Measurements from ENCODE around the gene UBL4B.
A peak's percentile ranks its signal among the peaks of the same experiment; 100 is the strongest.

The UBL4B gene

DNA sequence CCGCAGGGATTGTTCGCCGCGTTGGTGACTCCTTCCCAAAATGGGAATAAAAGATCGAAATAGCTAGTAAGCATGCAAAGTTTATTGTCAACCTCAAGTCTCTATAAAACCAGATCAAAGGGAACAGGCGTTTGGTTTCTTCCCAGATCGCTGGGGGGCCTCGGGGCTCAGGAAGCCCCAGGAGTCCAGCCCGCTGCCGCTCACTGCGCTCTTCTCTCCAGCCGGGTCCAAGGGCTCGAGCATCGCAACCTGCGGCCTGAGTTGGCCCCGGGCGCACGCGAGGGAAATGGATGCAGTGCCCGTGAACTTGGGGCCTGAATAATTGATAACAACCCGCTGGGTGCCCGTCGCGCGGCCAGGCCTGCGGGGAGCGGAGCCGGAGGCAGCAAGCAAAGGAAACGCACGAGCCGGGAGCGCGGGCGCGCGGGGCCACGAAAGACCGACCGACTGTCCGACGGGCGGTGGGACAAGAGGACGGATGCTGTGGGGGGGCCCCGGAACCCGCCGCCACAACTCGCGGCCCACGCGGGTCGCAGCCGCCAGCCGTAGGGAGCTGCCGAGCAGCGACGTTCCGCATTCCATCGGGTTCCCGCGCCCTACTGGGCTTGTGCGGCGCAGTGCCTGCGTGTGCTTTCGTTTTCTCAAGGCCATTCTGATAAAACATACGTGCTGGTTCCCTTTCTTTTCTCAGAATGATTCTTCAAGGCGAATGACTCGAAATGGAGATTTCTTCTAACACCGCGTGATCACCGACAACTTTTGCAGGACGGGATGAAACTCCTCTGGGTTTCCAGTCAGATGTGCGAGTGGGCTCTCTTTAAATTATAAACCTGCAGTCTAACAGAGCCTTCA is 27.8 kb upstream of the UBL4B start:
- peak; percentile 72 for DNase-seq (ENCODE audit: low spot score)

DNA sequence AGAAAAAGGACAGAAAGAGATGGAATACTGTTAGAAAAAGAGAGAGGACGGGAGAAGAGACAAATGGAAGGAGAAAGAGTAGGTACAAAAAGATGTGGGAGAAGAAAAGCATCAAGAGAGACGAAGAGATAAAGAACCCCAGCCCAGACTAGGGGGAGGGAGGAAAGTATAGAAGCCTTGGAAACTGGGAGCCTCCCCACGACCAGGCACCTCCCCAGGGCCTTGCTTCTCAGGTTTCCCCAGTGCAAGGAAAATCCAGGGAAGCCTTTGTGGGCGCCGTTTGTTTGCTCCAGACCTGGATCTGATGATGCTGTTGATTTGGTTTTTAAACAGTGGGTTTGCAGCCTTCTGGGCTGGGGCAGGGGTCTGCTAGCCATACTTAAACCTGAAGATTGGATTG is 26.6 kb upstream of the UBL4B start:
- no peak for DNase-seq (ENCODE audit: low spot score)

DNA sequence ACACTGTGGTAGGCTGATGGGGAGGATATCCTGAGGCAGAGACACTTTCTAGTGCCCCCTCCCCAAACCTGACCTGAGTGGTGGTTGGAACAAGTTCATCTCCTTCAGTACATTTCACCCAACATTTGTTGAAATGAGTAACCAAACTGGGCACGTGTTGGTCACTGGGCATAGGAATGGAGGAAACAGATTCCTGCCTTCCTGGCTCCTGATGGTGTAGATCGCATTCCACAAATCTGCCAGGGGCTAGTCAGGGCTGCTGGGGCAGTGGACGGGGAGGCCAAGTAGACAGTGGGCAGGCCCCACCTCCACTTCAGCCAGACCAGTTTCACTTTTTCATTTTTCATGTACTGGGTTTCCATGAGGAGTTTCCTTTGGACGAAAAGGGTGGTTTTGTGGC is 25.3 kb upstream of the UBL4B start:
- DNase-seq (ENCODE audit: low spot score) = no peak

DNA sequence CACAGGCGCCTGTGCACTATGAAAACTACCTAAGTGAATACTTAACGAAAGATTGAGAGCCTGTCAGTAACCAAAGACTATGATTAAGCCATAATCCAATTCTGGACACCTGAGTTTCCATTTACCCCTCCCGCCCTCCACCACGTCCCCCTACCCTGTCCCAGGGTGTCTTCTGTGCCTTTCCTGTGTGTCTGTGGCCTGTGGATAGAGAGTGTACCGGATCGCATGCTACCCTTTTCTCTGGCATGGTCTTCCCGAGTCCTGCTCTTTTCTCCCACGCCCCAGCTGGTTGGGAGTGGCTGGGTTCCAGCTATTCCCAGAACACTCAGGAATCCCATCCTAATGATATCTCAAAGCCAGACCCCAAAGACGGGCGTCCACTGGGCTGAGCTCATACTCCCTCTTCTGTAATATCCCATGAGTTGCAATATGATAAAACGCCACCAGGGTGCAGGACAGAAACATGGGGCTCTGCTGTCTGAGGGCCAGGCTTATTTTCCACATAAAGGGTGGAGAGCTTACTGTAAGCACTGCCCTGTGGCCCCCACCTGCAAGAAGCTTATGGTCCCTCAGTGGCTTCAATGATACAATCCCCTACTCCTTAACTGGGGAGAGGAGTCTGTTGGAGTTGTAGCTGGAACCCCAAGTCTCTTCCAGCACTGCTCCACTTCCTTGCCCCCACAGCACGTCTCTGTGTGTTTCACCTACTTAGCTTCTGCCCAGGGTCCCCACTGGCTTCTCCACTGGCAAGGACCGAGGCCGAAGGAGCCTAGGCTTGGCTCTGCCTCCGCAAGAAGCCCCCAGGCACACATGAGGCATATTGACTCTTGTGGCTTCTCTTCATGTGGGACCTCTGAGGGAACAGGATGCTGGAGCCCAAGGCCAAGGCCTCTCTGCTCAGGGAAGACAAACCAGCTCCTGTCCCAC is 24.2 kb upstream of the UBL4B start:
- peak; percentile 87 for DNase-seq (ENCODE audit: low spot score)

DNA sequence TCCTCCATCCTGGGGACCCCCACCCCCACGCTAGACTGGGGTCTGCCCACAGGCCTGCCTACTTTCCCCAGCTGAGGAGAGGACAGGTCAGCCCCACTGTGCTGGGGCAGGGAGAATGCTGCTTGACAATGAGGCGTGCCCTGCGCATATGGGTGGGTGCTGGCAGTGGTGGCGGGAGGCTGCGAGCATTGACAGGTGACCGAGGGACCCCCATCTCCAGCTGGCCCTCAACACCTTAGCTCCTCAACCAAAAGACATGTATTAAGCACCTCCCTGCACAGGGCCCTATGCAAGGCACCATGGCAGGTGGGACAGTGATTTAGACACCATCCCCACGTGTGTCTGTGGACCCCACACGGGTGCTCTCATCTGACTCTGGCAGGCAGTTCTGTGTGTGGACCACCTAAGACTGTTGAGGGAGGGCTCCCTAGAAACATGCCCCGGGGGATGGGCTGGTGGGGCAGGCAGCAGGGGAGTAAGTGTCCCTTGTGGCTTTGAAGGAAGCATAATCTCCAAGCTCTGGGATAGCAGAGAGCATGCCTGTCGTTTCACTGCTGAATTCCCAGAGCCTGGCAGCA is 23.4 kb upstream of the UBL4B start:
- DNase-seq (ENCODE audit: low spot score) = no peak

DNA sequence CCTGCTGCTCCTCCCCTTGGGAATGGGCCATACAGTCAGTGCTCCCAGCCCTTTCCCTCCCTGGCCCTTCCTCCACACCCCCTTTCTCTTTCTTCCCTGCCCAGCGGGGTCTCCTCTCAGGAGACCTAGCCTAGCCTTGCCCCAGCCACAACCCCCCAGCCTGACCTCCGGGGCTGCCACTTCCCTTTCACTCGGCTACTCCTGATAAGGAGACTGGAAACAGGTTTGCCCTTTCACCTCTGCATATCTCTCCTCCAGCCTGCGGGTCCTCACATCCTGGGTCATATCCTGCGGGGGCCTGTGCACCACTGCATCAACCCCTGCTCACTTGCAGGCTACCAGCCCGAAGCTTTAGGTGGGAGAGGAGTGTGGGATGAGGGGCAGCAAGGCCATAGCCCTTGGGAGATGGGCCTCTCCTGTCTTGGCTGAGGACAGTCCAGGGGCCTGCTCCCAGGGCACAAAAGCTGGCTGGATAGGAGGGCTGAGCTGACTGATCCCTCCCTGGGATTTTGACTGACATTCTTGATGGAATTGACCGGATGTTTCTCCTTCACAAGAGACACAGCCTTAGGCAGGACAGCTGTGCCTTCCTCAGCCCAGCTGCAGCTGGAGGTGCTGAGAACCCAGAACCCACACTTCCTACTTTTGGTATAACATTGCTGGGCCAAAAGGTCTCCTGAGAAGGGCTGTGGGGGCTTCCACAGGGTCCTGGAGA is 22.5 kb upstream of the UBL4B start:
- DNase-seq (ENCODE audit: low spot score) = no peak

DNA sequence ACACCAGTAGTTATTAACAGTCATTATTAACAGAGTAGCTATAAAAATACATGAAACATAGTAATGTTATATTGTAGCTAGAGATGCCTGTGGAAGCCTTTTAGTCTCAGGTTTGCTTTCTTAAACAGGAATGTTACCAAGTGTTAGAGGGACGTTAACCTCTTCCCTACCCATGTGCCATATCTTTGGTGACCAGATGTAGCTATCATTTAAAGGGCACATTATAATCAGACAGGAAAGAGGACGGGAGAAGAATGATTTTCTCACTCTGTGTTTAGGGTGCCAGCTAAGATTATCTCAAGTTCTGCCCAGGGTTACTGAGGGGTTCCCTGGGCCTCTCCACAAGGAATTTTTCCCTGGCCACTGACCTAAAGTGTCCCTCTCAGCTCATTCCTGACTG is 20.9 kb upstream of the UBL4B start:
- DNase-seq (ENCODE audit: low spot score) = no peak

DNA sequence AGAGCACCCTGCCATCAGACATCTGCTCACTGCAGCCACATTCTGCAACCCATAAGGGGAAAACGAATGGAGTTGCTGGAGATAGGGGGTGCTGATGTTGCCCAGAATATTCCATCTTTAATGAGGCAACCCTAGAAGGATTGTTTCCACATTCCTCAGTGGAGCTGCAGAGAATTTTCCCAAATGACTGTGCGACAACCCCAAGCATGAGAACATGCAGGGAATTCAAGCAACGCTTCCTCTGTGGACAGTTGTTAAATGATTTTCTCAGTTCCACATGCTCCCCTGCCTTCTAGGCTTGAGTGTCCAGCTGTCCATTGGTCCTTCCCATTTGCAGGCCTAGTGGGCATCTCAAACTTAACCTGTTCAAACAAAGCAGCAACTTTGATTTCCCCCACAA is 20.5 kb upstream of the UBL4B start:
- DNase-seq (ENCODE audit: low spot score) = no peak

DNA sequence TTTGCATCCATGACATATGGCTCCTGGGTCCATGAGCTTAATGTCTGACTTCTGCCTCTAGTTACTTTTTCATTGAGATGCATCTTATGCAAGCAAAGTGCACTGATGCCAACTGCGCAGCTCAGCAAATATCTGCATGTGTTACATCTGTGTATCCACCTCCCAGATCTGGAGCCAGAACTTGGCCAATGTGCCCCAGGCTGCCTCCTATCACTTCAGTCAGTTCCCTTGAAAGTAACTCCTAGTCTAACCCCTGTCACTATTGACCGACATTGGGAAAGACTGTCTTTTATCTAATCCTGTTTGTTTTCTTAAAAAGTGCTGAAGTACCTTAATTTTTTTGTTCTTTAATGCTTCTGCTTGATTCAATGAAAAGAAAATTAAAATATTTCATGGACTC is 19.3 kb upstream of the UBL4B start:
- DNase-seq (ENCODE audit: low spot score) = no peak

DNA sequence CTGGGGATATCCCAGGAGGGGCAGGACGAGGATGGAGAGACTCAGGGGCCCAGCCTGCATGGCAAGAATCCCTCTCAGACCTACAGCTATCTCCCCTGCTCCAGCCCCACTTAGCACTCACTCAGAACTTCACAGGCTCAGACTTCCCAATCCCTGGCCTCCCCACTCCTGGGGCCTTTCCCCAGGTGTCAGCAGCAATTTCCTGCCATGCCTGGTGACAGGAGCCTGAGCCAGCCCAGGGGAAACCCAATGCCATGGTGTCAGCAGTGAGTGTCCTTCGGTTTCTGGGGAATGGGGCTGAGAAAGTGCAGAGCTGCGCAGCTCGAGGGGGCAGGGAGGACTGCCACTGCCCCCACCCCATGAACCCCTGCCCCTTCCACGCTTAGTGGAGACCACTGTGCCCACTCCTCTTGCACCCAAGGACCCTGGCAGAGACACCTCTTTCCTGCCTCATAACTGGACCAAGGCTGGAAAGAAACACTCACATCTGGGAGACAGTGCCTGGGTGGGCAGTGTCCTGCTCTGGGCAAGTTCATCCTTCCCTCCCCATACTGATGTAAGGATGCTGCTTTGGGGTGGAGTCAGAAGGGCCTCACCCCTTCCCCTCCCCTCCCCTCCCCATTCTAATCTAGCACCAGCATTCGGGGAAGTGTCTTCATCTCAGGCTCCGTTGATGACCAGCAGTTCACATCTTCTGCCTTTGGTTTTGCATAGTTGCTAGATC is 17.1 kb upstream of the UBL4B start:
- no peak for DNase-seq (ENCODE audit: low spot score)

DNA sequence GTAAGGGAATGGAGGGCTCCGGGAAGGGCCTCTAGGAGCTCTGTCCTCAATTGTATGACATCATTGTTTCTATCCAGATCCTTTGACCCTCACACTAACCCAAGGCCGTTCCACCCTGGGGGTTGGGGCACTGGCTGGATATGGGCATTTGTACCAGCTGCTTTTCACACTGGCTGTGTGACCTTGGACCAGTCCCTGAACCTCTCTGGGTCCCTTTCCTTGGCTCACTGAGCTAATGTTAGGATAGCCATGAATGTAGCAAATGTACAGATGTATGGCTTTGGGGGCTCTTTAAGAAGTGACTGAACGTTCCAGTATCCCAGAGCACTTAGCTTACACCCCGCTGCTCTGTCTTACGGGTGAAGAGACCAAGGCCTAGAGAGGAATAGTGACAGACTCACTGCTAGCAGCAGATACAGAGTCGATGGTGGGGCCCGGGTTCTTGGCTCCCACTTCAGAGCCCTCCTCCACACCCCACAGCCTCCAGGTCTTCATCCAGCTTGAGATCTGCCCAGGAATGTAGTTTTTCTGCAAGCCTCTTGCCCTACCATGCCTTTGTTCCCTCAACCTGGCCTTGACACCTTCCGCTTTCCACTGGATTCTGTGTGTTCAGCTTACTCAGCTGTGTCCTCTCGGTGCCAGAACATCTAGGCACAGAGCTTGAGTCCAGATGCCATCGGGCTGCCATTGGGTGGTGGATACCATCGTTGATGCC is 14.6 kb upstream of the UBL4B start:
- DNase-seq (ENCODE audit: low spot score) = no peak

DNA sequence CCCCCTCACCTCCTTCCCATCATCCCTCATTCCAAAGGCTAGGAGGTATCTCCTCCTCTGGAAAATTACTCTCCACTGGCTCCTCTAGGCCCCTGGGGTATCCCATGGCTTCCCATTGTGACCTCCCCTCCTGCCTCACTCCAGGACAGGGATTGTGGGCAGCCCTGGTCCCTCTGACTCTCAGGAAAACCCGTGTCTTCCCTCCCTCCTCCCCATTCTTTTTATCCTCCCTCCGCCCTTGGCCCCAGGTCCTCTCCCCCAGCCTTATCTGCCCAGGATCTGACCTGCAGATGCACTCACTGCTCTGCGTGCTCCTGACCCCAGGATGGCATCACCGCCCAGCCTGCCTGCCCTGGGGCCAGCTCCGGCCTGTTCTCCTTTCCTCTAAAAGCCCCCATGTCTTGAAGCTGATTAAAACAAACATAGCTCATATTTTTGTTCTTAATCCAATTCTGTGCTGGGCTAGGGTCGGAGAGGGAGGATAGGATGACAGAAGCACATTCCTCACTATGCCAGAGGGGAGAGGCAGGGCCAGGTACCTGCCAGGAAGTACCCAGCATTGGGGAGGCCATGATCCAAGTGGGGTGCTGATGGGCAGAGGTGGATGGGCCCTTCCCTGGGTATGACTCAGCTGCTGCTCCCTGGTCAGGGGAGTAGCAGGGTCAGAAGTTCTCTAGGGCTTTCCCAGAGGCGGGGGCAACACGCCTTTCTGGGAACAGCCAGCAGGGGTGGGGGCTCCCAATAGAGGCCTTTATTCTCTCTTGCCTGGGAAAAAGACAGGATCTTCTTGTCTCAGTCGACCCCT is 13.8 kb upstream of the UBL4B start:
- DNase-seq (ENCODE audit: low spot score) = no peak

DNA sequence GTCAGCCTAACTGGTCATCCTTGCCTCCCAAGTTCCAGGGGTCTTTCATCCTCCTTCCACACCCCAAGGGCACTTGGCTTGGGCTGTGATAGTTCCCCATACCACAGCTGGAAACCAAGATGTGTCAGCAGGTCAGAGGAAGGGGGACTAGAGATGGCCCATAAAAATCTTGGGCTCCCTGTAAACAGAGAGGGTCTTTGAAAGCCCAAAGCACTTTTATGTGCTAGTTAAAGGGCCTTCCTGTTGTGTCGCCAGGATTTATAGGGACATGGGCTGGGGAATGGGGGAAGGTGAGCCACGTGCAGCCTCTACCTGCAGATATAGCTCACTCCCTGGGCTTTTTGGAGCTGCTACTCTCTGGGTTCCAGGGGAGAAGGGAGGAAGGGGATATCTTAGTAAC is 11.9 kb upstream of the UBL4B start:
- no peak for DNase-seq (ENCODE audit: low spot score)

DNA sequence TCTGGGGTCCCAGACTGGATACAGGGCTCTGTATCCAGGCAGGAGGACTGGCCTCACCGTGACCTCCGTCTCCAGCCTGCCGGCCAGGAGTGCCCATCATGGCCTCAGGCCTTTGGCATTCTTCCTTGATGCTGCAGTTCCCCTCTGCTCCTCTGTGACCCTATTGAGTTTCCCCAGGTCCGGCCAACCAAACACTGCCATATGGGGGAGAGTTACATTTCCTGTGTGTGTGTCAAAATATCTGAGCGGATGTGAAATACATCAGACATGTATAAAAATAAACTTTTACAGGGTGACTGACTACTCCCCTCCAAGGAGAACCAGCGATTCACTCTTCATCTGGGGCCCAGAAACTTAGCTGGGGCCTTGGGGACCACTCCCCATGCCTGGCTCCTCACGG is 10.2 kb upstream of the UBL4B start:
- no peak for DNase-seq (ENCODE audit: low spot score)

DNA sequence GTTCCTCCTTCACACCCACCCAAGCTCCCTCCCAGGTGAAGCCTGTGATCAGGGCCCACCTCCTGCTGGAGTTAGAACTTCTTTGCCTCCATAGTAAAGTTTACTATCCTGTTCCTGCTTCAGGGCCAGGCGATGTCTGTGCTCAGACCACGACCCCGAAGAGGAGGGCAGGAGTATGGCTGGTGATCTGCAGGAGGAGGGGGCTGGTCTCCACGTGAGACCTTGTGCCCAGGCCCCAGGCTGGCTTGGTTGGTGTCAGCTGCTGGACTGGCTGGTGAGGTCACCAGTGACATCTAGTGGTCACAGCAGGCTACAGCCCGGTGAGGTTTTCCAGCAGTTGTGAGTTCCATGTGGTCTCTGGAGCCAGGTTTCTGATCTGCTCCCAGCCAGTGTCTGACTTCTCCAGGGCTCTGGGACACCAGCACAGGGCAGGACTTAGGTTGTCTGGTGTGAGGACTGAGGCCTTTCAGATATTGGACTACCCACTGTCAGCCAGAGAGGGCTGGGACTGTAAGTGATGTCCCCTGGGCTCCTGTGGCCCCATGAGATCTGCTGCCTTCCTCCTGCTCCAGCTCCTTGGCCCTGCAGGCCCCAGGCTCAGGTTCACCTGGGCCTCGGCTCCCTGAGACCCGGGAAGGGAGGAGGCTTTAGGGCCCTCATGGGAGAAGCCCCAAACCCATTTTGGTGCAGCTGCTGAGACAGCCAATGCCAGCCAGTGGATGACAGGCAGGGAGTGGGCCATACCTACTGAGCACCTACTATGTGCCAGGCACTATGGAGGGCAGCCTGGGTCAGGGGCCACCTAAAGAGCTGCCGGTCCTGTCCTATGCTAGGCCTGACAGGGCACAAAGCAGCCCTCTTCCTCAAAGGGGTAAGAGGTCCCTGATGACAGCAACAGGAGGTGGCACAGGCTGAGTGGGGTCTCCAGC is 6.0 kb upstream of the UBL4B start:
- DNase-seq (ENCODE audit: low spot score) = peak; percentile 92

DNA sequence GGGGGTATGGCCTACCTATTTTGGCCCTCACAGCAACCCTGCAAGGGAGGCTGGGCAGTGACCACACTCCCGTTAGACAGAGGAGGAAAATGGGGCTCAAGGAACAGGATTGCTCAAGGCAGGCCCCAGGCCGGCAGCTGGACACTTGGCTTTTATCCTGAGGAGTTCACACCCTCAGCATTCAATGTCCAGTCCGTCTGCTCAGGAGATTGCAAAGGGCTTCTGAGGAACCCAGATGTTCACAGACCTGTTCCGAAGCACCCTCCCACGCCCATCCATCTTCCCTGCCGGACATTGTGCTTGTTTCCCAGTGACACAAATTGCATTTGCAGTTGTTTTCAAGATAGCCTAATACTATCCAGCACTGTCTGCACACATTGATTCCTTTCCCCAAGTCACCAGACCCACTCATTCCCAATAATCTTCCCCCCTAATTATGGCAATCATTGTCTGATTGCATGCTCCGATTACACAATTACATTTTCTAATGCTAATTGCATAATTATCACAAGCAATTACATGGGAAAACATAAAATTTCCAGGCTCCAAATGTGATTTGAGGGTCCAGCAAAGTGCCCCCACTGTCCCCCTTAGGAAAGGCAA is 4.3 kb upstream of the UBL4B start:
- no peak for DNase-seq (ENCODE audit: low spot score)

DNA sequence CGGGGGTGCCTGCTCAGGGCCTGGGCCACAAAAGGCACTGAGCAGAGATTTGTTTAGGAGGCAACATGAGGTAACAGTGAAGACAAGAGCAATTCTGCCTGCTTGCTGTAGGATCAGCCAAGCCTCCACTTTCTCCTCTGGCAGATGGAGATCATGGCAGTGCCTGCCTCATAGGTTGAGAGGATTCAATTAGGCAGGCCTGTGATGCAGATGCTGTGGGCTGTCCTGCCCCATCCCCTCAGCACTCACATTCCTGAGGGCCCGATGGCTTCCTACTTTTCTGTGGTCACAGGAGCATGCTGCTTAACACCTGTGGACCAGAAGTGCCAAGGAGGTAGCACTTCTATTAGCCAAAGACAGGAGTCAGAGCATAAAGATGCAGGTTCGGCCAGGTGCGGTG is 1.2 kb upstream of the UBL4B start:
- no peak for DNase-seq (ENCODE audit: low spot score)

DNA sequence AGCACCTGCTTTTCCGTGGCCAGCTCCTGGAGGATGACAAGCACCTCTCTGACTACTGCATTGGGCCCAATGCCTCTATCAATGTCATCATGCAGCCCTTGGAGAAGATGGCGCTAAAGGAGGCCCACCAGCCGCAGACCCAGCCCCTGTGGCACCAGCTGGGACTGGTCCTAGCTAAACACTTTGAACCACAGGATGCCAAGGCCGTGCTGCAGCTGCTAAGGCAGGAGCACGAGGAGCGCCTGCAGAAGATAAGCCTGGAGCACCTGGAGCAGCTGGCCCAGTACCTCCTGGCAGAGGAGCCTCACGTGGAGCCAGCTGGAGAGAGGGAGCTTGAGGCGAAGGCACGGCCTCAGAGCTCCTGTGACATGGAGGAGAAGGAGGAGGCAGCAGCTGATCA is 413 bp downstream of the UBL4B start:
- DNase-seq (ENCODE audit: low spot score) = no peak

Measured in AG20443 (cell line).